ENCODE data around the gene ARMH3.

DNA sequence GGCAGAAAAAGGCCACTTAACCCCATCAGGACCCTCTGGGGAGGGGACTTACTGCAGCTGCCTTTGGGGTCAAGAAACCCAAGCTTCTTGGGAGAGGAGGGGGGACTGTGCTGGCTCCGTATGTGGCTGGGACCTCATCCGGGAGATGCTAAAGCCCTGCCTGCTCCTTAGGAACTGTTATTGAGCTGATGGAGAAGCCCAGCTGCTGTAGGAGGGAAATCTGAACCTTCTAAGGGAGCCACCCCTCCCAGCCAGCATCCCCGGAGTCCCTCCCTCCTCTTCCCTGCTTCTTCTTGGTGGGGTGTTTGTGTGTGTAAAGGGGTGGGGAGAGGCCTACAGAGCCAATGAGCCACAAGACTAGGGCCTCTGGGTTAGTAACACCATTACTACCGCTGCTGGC is 220.6 kb downstream of the ARMH3 start:
- TF ChIP-seq, protein P1, sequence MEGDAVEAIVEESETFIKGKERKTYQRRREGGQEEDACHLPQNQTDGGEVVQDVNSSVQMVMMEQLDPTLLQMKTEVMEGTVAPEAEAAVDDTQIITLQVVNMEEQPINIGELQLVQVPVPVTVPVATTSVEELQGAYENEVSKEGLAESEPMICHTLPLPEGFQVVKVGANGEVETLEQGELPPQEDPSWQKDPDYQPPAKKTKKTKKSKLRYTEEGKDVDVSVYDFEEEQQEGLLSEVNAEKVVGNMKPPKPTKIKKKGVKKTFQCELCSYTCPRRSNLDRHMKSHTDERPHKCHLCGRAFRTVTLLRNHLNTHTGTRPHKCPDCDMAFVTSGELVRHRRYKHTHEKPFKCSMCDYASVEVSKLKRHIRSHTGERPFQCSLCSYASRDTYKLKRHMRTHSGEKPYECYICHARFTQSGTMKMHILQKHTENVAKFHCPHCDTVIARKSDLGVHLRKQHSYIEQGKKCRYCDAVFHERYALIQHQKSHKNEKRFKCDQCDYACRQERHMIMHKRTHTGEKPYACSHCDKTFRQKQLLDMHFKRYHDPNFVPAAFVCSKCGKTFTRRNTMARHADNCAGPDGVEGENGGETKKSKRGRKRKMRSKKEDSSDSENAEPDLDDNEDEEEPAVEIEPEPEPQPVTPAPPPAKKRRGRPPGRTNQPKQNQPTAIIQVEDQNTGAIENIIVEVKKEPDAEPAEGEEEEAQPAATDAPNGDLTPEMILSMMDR (IDR thresholded peaks at IDR 0.05): no peak
- no peak for TF ChIP-seq POLR2AphosphoS5 (IDR thresholded peaks at IDR 0.05; ENCODE audit: low read depth, low read length)
- TF ChIP-seq TCF7L2 (IDR thresholded peaks at IDR 0.05; ENCODE audit: low read depth, low read length): no peak

Data from Panc1 (cell line).